Activated CD8-positive, alpha-beta memory T cell treated with anti-CD3 and anti-CD28 coated beads for 24 hours (primary cell): ENCODE results near the gene SUV39H1.
A peak's percentile ranks its signal among the peaks of the same experiment; 100 is the strongest.

Source experiments
- DNase-seq: peaks from one replicate; pipeline ENCODE4 v3.0.0-alpha.2; 2020

SUV39H1 gene

DNA sequence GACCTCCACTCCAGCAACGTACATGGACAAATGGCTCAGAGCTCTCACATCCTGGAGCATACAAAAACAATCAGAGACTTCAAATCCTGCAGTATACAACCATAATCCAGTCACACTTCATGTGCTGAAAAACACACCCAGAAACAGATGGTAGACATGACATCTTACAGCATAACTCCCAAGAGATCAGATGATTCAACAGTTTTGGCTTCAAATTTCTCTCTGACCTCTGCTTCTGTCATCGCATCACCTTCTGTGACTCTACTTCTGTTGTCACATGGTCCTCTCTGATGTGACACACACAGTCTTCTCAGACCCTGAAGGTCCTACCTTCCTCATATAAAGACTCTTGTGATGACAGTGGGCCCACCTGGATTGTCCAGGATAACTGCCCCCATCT lies 18.5 kb downstream of the SUV39H1 start:
- no peak for DNase-seq

DNA sequence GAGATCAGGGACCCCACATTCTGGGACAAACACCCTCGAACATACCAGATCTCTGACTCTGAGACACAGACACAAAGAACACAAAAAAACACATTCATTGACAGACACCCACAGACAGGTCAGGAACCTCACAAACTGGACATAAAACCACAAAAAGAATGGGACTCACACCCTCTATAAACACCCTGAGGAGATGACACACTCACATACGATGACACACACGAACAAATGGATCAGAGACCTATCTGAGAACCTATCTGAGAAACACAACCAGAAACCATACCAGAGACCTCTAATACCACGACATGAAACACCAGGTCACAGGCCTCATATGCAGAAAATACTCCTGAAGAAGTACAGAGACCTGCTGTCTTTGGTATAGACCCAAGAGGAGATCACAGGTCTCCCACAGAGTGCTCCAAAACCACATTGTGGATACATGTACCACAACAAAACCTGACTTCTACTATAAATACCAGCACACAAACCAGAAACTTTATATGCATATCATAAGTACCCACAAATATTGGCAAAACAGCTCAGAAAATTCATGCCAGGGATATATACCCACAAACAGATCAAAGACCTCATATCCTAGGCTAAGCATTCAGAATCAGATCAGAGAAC lies 19.5 kb downstream of the SUV39H1 start:
- DNase-seq = no peak

- no peak for DNase-seq
Observed at GRCh38 chrX:48719958-48720357, 23.4 kb downstream of the SUV39H1 start.

- no peak for DNase-seq
Observed at GRCh38 chrX:48720577-48721250, 24.2 kb downstream of the SUV39H1 start.

DNA sequence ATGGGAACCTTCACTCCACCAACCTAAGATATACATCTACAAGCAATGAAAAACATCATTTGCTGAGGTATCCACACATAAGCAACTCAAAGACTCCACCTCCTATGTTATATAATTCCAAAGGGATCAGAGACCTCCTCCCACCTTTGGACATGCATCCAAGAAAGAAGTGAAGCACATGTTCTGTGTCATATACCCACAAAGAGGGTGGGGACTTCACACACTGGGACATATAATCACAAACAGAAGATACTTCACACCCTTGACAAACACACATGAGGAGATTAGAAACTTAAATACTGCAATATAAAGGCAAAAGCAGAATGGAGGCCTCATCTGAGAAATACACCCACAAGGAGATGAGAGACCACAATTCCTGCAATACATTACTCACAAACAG lies 25.4 kb downstream of the SUV39H1 start:
- DNase-seq = no peak

DNA sequence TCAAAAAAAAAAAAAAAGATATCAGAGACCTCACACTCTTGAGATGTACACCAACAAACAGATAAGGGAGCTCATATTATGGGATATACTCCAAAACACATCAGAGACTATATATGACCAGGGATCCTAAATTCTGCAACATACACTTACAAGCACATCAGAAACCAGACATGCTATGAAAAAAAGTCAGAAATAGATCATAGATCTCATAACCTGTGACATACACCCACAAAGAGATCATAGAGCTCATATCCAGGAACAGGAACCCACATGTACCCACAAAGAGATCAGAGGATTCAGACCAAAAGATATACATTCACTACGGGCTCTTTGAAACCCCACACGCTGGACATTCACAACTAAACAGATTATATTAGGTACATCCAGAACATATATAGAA lies 30.1 kb downstream of the SUV39H1 start:
- DNase-seq = no peak

- no peak for DNase-seq
Observed at GRCh38 chrX:48728653-48729052, 32.1 kb downstream of the SUV39H1 start.

- DNase-seq = no peak
Observed at GRCh38 chrX:48736303-48736702, 39.8 kb downstream of the SUV39H1 start.

GRCh38 chrX:48736878-48737212 lies 40.3 kb downstream of the SUV39H1 start:
- DNase-seq = no peak

DNA sequence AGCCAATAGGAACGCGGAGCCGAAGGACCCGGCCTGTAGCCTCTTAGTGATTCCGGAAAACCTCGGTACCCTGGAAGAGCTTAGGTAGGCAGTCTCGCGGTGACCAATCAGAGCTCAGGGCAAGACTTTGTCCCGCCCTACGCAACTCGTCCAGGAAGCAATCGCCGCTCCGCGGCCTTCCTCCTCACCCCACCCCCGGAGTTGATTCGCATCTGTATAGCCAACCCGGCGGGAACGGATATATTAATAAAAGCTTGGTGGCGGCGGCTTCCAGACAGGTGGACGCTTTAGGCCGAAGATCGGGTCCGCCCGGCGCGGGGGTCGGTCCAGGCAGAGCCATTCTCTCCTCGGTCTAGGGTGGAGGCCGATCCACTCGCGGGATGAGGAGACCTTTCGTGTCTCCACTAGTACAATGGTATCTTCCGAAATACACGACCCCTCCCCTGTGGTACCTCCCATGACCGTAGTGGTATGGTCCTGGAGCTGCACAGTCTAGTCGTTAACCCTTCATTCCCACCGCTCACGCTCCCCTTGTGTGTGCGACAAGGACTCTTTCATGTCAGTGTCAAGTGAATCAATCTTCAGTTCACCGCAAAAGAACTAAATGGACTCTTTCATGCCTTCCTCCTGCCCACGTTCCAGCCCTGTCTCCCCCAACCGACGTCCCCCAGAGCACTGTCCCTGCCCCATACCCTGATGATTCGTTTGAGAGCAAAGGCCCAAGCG lies 40.8 kb downstream of the SUV39H1 start:
- DNase-seq = peak; percentile 88

GRCh38 chrX:48737940-48738339 lies 41.4 kb downstream of the SUV39H1 start:
- DNase-seq = no peak

DNA sequence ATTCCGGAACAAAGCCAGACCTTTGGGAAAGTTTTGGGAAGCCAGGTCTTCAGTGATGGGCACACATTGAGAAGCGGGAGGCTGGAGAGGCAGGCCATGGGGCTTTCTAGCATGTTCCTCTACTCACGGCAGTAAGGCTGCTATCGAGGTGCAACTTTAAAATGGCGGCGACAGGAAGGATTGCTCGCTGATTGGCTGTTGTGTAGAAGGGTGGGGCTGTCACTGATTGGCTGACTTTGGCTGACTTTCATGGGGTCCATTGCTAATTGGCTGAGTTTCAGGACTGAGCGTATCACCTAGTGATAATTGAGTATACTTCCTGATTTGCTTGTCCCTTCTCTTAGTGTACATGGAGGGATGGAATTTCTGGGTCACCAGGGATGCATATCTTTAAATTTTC lies 45.3 kb downstream of the SUV39H1 start:
- no peak for DNase-seq

- DNase-seq = no peak
Observed at GRCh38 chrX:48745222-48745621, 48.7 kb downstream of the SUV39H1 start.

DNA sequence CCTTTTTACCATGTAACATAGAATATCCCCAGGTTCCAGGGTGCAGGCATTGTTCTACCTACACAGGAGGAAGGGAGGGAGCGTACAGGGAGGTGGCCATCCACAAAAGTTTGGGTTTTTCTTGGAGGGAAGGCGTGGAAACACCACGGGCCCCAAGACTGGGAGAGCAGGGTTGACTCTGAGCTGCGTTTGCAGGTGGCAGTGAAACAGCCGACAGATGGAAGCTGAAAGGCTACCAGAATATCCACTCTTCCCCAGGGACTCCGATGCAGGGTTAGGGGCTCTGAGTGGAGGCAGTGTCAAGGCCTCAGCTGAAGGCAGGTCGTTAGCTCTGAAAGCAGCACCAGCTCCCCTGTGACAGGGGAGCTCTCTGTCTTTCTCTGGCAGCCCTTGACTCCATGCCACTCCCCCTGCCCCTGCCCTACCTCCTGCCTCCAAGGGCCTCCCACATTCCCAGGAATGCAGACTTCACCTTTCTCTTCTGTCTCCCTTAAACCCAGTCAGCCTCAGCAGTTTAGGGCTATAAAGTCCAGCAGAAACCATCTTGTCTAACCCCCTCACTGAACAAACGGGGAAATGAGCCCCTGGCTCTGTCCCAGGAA lies 51.0 kb downstream of the SUV39H1 start:
- no peak for DNase-seq

DNA sequence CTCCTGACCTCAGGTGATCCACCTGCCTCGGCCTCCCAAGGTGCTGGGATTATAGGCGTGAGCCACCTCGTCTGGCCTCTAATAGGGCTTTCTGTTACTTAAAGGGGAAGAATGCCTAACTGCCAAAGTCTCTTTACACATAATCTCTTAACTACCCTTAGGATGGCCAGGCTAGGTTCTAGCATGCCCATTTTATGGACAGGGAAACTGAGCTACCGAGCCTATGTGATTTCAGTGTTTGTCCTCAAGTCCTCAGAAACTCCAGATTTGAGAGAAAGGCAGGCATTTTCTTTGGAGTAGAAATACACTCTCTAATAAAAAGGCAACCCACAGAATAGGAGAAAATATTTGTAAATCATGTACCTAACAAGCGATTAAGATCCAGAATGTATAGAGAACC lies 52.6 kb downstream of the SUV39H1 start:
- DNase-seq = no peak

DNA sequence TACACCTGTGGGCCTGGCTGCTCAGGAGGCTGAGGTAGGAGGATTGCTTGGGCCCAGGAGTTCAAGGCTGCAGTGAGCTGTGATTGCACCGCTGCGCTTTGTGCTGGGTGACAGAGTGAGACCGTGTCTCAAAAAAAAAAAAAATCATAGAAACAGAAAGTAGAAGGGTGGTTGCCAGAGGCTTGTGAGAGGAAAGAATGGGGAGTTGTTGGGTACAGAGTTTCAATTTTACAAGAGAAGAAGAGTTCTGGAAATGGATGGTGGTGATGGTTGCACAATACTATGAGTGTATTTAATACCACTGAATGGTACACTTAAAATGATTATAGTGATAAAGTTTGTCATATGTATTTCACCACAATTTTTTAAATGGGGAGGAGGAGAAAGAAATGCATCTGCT lies 54.8 kb downstream of the SUV39H1 start:
- DNase-seq = no peak

GRCh38 chrX:48752498-48752897 lies 56.0 kb downstream of the SUV39H1 start:
- no peak for DNase-seq

GRCh38 chrX:48753708-48754228 lies 57.2 kb downstream of the SUV39H1 start:
- no peak for DNase-seq

DNA sequence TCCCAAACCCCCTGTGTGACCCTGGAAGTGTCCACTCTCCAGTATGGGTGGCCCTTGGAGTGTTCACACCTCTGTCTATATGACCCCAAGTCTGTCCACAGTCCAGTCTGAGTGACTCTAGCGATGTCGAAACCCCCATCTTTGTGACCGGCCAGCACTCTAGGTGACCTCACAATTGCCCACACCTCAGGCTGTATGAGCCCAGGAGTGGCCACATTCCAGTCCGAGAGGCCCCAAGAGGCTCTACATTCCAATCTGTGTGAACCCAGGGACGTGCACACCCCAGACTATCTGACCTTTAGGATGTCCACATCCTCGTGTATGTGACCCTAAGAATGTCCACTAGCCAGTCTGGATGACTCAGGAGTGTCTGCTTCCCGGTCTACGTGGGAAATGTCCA lies 57.7 kb downstream of the SUV39H1 start:
- no peak for DNase-seq
